HG03139 (cell line): ENCODE results near the gene ZNF438.
"Not testable (repeated sequence)": the region's sequence is repeated elsewhere in the genome, so short reads cannot be mapped to it uniquely, and the experiment has no call there.

Experiments used
- ATAC-seq: cut with Tn5 transposase; IDR thresholded peaks from one replicate; pipeline ENCODE4 v1.9.1; 2021; ENCODE audit not compliant: unreplicated experiment

ZNF438 gene

GRCh38 chr10:31031558-31032257 lies at the start of gene ZNF438:
Gene ZNF438 (minus strand): TSS chr10:31031865. CDS start chr10:30877034, 154,831 bp downstream.
- peak; percentile 80 for ATAC-seq

GRCh38 chr10:31076610-31076988 lies 44.9 kb upstream of the ZNF438 start:
- no peak for ATAC-seq

- ATAC-seq, result no peak
Observed at GRCh38 chr10:31075881-31076609, 44.4 kb upstream of the ZNF438 start.

GRCh38 chr10:31075434-31075833 lies 43.8 kb upstream of the ZNF438 start:
- no peak for ATAC-seq

GRCh38 chr10:31074722-31075086 lies 43.0 kb upstream of the ZNF438 start:
- ATAC-seq, result no peak

- no peak for ATAC-seq
Observed at GRCh38 chr10:31073996-31074721, 42.5 kb upstream of the ZNF438 start.

GRCh38 chr10:31073211-31073610 lies 41.5 kb upstream of the ZNF438 start:
- no peak for ATAC-seq

- ATAC-seq, result no peak
Observed at GRCh38 chr10:31072451-31072850, 40.8 kb upstream of the ZNF438 start.

- no peak for ATAC-seq
Observed at GRCh38 chr10:31071232-31072005, 39.8 kb upstream of the ZNF438 start.

GRCh38 chr10:31070691-31071090 lies 39.0 kb upstream of the ZNF438 start:
- ATAC-seq, result no peak

- no peak for ATAC-seq
Observed at GRCh38 chr10:31070025-31070424, 38.4 kb upstream of the ZNF438 start.

- no peak for ATAC-seq
Observed at GRCh38 chr10:31069411-31069810, 37.7 kb upstream of the ZNF438 start.

- ATAC-seq, result no peak
Observed at GRCh38 chr10:31064348-31064747, 32.7 kb upstream of the ZNF438 start.

GRCh38 chr10:31063841-31064240 lies 32.2 kb upstream of the ZNF438 start:
- ATAC-seq, result no peak

- no peak for ATAC-seq
Observed at GRCh38 chr10:31062856-31063255, 31.2 kb upstream of the ZNF438 start.

GRCh38 chr10:31061941-31062340 lies 30.3 kb upstream of the ZNF438 start:
- no peak for ATAC-seq

GRCh38 chr10:31058795-31059703 lies 27.4 kb upstream of the ZNF438 start:
- ATAC-seq, result no peak

- ATAC-seq, result not testable (repeated sequence)
Observed at GRCh38 chr10:31056678-31057077, 25.0 kb upstream of the ZNF438 start.

GRCh38 chr10:31055573-31056251 lies 24.0 kb upstream of the ZNF438 start:
- ATAC-seq, result no peak

- ATAC-seq, result no peak
Observed at GRCh38 chr10:31051703-31052102, 20.0 kb upstream of the ZNF438 start.
